Measurements from ENCODE around the gene POSTN.

DNA sequence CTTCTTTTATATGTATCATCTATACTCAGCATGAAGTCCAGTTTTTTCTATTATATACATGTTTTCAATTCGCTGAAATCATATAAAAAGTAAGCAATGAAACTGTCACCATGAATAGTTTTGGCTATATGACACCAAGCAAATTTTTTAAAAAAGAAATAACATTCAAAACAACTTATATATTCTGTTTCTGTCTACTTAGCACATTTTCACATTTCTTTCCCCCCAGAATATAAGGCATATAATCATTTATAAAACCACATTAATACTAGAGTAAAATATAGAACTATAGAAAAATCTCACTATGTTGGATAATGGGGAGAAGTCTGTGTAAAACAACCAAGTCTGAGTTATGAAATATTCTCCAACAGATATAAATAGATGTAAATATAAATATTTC is 33.1 kb downstream of the POSTN start:
- TF ChIP-seq CTCF (conservative IDR thresholded peaks at IDR 0.05; ENCODE audit: low read length) (no peak), EZH2phosphoT487 (IDR thresholded peaks at IDR 0.05; ENCODE audit: borderline replicate concordance) (no peak)
